Aorta (tissue), 5 donors: ENCODE data around the gene CCDC9B. TPM values are rescaled to one million over a fixed set of nuclear protein-coding genes. Genes with fewer than 3 reads are reported as not detected.

Experiments used
- ATAC-seq: fragments of 200-7000 bp; cut with Tn5 transposase; one replicate; pipeline ENCODE4 v1.9.1; 2022; ENCODE audit warnings: moderate library complexity; ENCODE audit not compliant: low FRiP score
- DNase-seq, 2 donors: peaks; one replicate each; pipeline ENCODE4 v3.0.0-alpha.2; 2020
- H3K27ac ChIP-seq, 2 donors: one replicate each; pipeline ENCODE4 v1.5.1; 2013; ENCODE audit warnings: low read length in 2 of 2, mild to moderate bottlenecking in 2 of 2, moderate library complexity in 2 of 2, control low read depth in 1 of 2, inconsistent platforms in 1 of 2, low read depth in 1 of 2
- H3K27me3 ChIP-seq, 2 donors: one replicate each; pipeline ENCODE4 v1.6.1; 2013; ENCODE audit warnings: control low read depth in 1 of 2, low read length in 1 of 2, mild to moderate bottlenecking in 1 of 2, moderate library complexity in 1 of 2; ENCODE audit not compliant: insufficient read depth in 2 of 2, control insufficient read depth in 1 of 2
- H3K36me3 ChIP-seq, 2 donors: one replicate each; pipeline ENCODE4 v1.6.1; 2013; ENCODE audit warnings: control low read depth in 1 of 2, low read length in 1 of 2, mild to moderate bottlenecking in 1 of 2; ENCODE audit not compliant: insufficient read depth in 2 of 2, control insufficient read depth in 1 of 2
- H3K4me1 ChIP-seq, 2 donors: one replicate each; pipeline ENCODE4 v1.6.1; 2013; ENCODE audit warnings: low read length in 2 of 2, control low read depth in 1 of 2, mild to moderate bottlenecking in 1 of 2, moderate library complexity in 1 of 2; ENCODE audit not compliant: insufficient read depth in 2 of 2, control insufficient read depth in 1 of 2
- H3K4me3 ChIP-seq, 2 donors: one replicate each; pipeline ENCODE4 v1.5.1; 2013; ENCODE audit warnings: low read length in 2 of 2, control low read depth in 1 of 2, mild to moderate bottlenecking in 1 of 2
- H3K9me3 ChIP-seq: one replicate; pipeline ENCODE4 v1.6.1; 2013; ENCODE audit warnings: mild to moderate bottlenecking, low read length; ENCODE audit not compliant: control insufficient read depth
- WGBS, 2 donors: extraction: QIAGEN DNeasy Blood & Tissue Kit; methylation state at CpG; one replicate each; pipeline ENCODE4 v1.1.7; 2013; 5-methylcytosine and 5-hydroxymethylcytosine counted together
- intact Hi-C, 2 donors: fragments of 100-400 bp; cut with DNase I; formaldehyde crosslinking; loops; one replicate each; pipeline versions ENCODE4 v1.14.2 to v1.15.0; 2022
- polyA plus RNA-seq, 2 donors: library from polyadenylated mRNA; stranded (reverse); fragments of 200-250 nt; gene quantifications; one replicate each; pipeline ENCODE4 v1.2.3, GENCODE V29; 2013
- total RNA-seq, 2 donors: library from RNA; stranded (reverse); fragmentation: NEBNext Ultra II Directional; extraction: Animal tissue kit (Norgen Biotek cat#: 25700); gene quantifications; one replicate each; pipeline ENCODE4 v1.2.1, GENCODE V29; 2021
- donor health status: healthy with polysubstance abuse.
- donor health status: Bipolar disorder and iron deficiency.
- donor health status: DM: no; HTN: no; CAD: no.
- donor health status: DM: no; HTN: no; CAD: no.
- donor health status: DM: yes; HTN: yes; CAD: no.

Gene CCDC9B
- total and polyA plus RNA-seq, 4 donors, result 16.2 to 66.6 (median 51.9) TPM

GRCh38 chr15:40343512-40343911 is 2.8 kb upstream of the CCDC9B start:
- WGBS, 2 donors, result 29 to 40% methylated on average over 10 of the region's 10 CpGs
- Histone ChIP-seq H3K27ac (peak overlapping the region; percentile 83 to 89), H3K4me3 (no peak overlapping the region), H3K9me3 (no peaks in the 10 kb centered on the region), H3K4me1 (peaks cover 0 to 3% of the 10 kb centered on the region in 2 donors), H3K36me3 (no peaks in the 10 kb centered on the region), H3K27me3 (no peaks in the 10 kb centered on the region)
- peak; percentile 87 to 88 for DNase-seq
- intact Hi-C loops, result loop anchor here (5.0 to 10.0 kb wide), 2 partner anchors 66 to 81 kb away; no protein-coding TSS in a partner anchor
- peak; percentile 22 for ATAC-seq

GRCh38 chr15:40342416-40343320 is 1.9 kb upstream of the CCDC9B start:
- intact Hi-C loops, result loop anchor here (5.0 to 10.0 kb wide), 2 partner anchors 65 to 82 kb away; no protein-coding TSS in a partner anchor
- 36 to 44% methylated on average over 7 of the region's 7 CpGs for WGBS, 2 donors
- DNase-seq (no peak), ATAC-seq (no peak)
- Histone ChIP-seq H3K9me3 (no peaks in the 10 kb centered on the region), H3K4me3 (no peak overlapping the region), H3K36me3 (no peaks in the 10 kb centered on the region), H3K4me1 (peaks cover 0 to 3% of the 10 kb centered on the region in 2 donors), H3K27ac (peak overlapping the region; percentile 83 to 89), H3K27me3 (no peaks in the 10 kb centered on the region)

GRCh38 chr15:40340038-40340739 is 550 bp downstream of the CCDC9B start:
- peak; percentile 93 to 95 for DNase-seq
- peak overlapping the region in 1 of 2 donors; percentile 4 for H3K4me3 ChIP-seq
- peak; percentile 65 for ATAC-seq
- H3K4me1 ChIP-seq, result peaks cover 0 to 3% of the 10 kb centered on the region in 2 donors
- H3K36me3 ChIP-seq, result no peaks in the 10 kb centered on the region
- H3K9me3 ChIP-seq, result no peaks in the 10 kb centered on the region
- WGBS, 2 donors, result 4% methylated on average over 14 of the region's 14 CpGs
- peak overlapping the region; percentile 96 for H3K27ac ChIP-seq
- intact Hi-C loops, result loop anchor here (2.0 to 10.0 kb wide), 3 partner anchors 17 to 85 kb away; partner anchors contain the start of gene INAFM2 (in 1 of the 2)
- H3K27me3 ChIP-seq, result no peaks in the 10 kb centered on the region

GRCh38 chr15:40339621-40339945 is 1.2 kb downstream of the CCDC9B start:
- no peak for ATAC-seq

GRCh38 chr15:40338921-40339620 is 1.7 kb downstream of the CCDC9B start:
- ATAC-seq (no peak), DNase-seq (peak; percentile 82 to 89)
- 21 to 26% methylated on average over 10 to 11 of the region's 11 CpGs for whole genome bisulfite sequencing, 2 donors
- Histone ChIP-seq H3K9me3 (no peaks in the 10 kb centered on the region), H3K27ac (peak overlapping the region; percentile 96), H3K36me3 (no peaks in the 10 kb centered on the region), H3K27me3 (no peaks in the 10 kb centered on the region), H3K4me1 (peaks cover 0 to 3% of the 10 kb centered on the region in 2 donors), H3K4me3 (no peak overlapping the region)
- intact Hi-C loops, result loop anchor here in 1 of 2 donors (2.0 kb wide), 1 partner anchor 16 kb away; the partner anchor contains the start of gene INAFM2

More at GRCh38 chr15:40339621-40339945, 1.2 kb downstream of the CCDC9B start:
- Histone ChIP-seq H3K4me3 (peak overlapping the region in 1 of 2 donors; percentile 4), H3K4me1 (peaks cover 0 to 3% of the 10 kb centered on the region in 2 donors), H3K9me3 (no peaks in the 10 kb centered on the region), H3K27ac (peak overlapping the region; percentile 96), H3K36me3 (no peaks in the 10 kb centered on the region), H3K27me3 (no peaks in the 10 kb centered on the region)
- intact Hi-C loops, result loop anchor here in 1 of 2 donors (2.0 kb wide), 1 partner anchor 17 kb away; the partner anchor contains the start of gene INAFM2
- no peak for DNase-seq
- 54 to 60% methylated on average over 7 of the region's 7 CpGs for WGBS, 2 donors

GRCh38 chr15:40338041-40338657 is 2.6 kb downstream of the CCDC9B start:
- Histone ChIP-seq H3K4me3 (no peak overlapping the region), H3K36me3 (no peaks in the 10 kb centered on the region), H3K9me3 (no peaks in the 10 kb centered on the region), H3K27ac (peak overlapping the region; percentile 96), H3K27me3 (no peaks in the 10 kb centered on the region), H3K4me1 (no peaks in the 10 kb centered on the region)
- no peak for ATAC-seq
- 13 to 17% methylated on average over 11 of the region's 11 CpGs for WGBS, 2 donors
- DNase-seq, result peak; percentile 90 to 91
- intact Hi-C loops, result loop anchor here in 1 of 2 donors (2.0 kb wide), 1 partner anchor 15 kb away; the partner anchor contains the start of gene INAFM2

- intact Hi-C loops, result no loop called here
- H3K27ac ChIP-seq, result peak overlapping the region; percentile 96
- H3K4me3 ChIP-seq, result no peak overlapping the region
Measured at GRCh38 chr15:40337597-40337996, 3.1 kb downstream of the CCDC9B start.

GRCh38 chr15:40336744-40337122 is 4.0 kb downstream of the CCDC9B start:
- H3K4me1 ChIP-seq, result no peaks in the 10 kb centered on the region
- no peaks in the 10 kb centered on the region for H3K9me3 ChIP-seq
- H3K27me3 ChIP-seq, result no peaks in the 10 kb centered on the region
- no peak overlapping the region for H3K4me3 ChIP-seq
- ATAC-seq (no peak), DNase-seq (no peak)
- WGBS, 2 donors, result 70 to 78% methylated on average over 5 of the region's 5 CpGs
- H3K27ac ChIP-seq, result peak overlapping the region; percentile 96
- intact Hi-C loops, result no loop called here
- H3K36me3 ChIP-seq, result no peaks in the 10 kb centered on the region

More at GRCh38 chr15:40337597-40337996, 3.1 kb downstream of the CCDC9B start:
- Histone ChIP-seq H3K4me1 (no peaks in the 10 kb centered on the region), H3K9me3 (no peaks in the 10 kb centered on the region), H3K27me3 (no peaks in the 10 kb centered on the region), H3K36me3 (no peaks in the 10 kb centered on the region)
- ATAC-seq, result no peak
- DNase-seq, result peak; percentile 77 to 83
- 10 to 14% methylated on average over 17 to 19 of the region's 19 CpGs for WGBS, 2 donors
